ENCODE data around the gene AGPAT4. TPM values are rescaled to one million over a fixed set of nuclear protein-coding genes. Genes with fewer than 3 reads are reported as not detected.

AGPAT4 gene
- polyA plus RNA-seq, 1 donor (not counting 4 experiments of a cell fraction or from before 2014, with no cell fraction given), result 8.4 TPM

GRCh38 chr6:161151059-161151645 lies 122.7 kb downstream of the AGPAT4 start:
- no peaks in the 10 kb centered on the region for H3K4me1 ChIP-seq (ENCODE audit: control insufficient read depth, extremely low read depth, insufficient read depth, low read length)
- DNase-seq (ENCODE audit: low read depth, low spot score) (no peak), FAIRE-seq (no peak)
- H3K36me3 ChIP-seq (ENCODE audit: control insufficient read depth in 2 of 2, extremely low read depth in 1 of 2, insufficient read depth in 2 of 2, low read length in 2 of 2), result peaks cover 0 to 6% of the 10 kb centered on the region in 2 experiments
- no peaks in the 10 kb centered on the region for H3K27me3 ChIP-seq (ENCODE audit: control insufficient read depth, extremely low read depth, insufficient read depth, low read length)
- H3K4me2 ChIP-seq (ENCODE audit: control insufficient read depth, extremely low read depth, insufficient read depth, low read depth, low read length), result no peak overlapping the region
- H3K4me3 ChIP-seq (ENCODE audit: control insufficient read depth in 2 of 3, extremely low read depth in 1 of 3, insufficient read depth in 2 of 3, low read depth in 1 of 3, low read length in 3 of 3), result no peak overlapping the region
- no peaks in the 10 kb centered on the region for H3K9me1 ChIP-seq (ENCODE audit: control insufficient read depth, extremely low read depth, insufficient read depth, low read length)
- dilution Hi-C loops (cut with MboI; ENCODE audit: extremely low pct_ligation_motif_present, low sequenced_read_pairs), result no loop called here
- H4K20me1 ChIP-seq (ENCODE audit: control insufficient read depth, extremely low read depth, insufficient read depth, low read length), result no peaks in the 10 kb centered on the region
- no peak overlapping the region for H2AFZ ChIP-seq (ENCODE audit: control insufficient read depth, low read length)
- no peak overlapping the region for H3K27ac ChIP-seq (ENCODE audit: control insufficient read depth, insufficient read depth, low read length)
- no peak overlapping the region for H3K9ac ChIP-seq (ENCODE audit: control insufficient read depth, extremely low read depth, insufficient read depth, low read length)
- TF ChIP-seq CTCF (optimal IDR thresholded peaks at IDR 0.05 in 1 of 3, IDR thresholded peaks at IDR 0.05 in 1 of 3, conservative IDR thresholded peaks at IDR 0.05 in 1 of 3; ENCODE audit: extremely low read depth in 1 of 3, insufficient read depth in 2 of 3, low read length in 3 of 3) (no peak), EZH2 (IDR thresholded peaks at IDR 0.05; ENCODE audit: low read length) (no peak)
- H3K79me2 ChIP-seq (ENCODE audit: control insufficient read depth, insufficient read depth, low read length), result no peaks in the 10 kb centered on the region
- H3K9me3 ChIP-seq (ENCODE audit: control insufficient read depth, low read depth, low read length), result no peaks in the 10 kb centered on the region

- no peak overlapping the region for H3K4me2 ChIP-seq (ENCODE audit: control insufficient read depth, extremely low read depth, insufficient read depth, low read depth, low read length)
- dilution Hi-C loops (cut with MboI; ENCODE audit: extremely low pct_ligation_motif_present, low sequenced_read_pairs), result no loop called here
- H3K27ac ChIP-seq (ENCODE audit: control insufficient read depth, insufficient read depth, low read length), result no peak overlapping the region
- TF ChIP-seq CTCF (optimal IDR thresholded peaks at IDR 0.05 in 1 of 3, IDR thresholded peaks at IDR 0.05 in 1 of 3, conservative IDR thresholded peaks at IDR 0.05 in 1 of 3; ENCODE audit: extremely low read depth in 1 of 3, insufficient read depth in 2 of 3, low read length in 3 of 3), result no peak
- TF ChIP-seq EZH2 (IDR thresholded peaks at IDR 0.05; ENCODE audit: low read length), result no peak
- FAIRE-seq (no peak), DNase-seq (ENCODE audit: low read depth, low spot score) (no peak)
- H3K9me1 ChIP-seq (ENCODE audit: control insufficient read depth, extremely low read depth, insufficient read depth, low read length), result no peaks in the 10 kb centered on the region
- no peaks in the 10 kb centered on the region for H3K4me1 ChIP-seq (ENCODE audit: control insufficient read depth, extremely low read depth, insufficient read depth, low read length)
- H3K27me3 ChIP-seq (ENCODE audit: control insufficient read depth, extremely low read depth, insufficient read depth, low read length), result no peaks in the 10 kb centered on the region
- H3K4me3 ChIP-seq (ENCODE audit: control insufficient read depth in 2 of 3, extremely low read depth in 1 of 3, insufficient read depth in 2 of 3, low read depth in 1 of 3, low read length in 3 of 3), result no peak overlapping the region
- peaks cover 0 to 6% of the 10 kb centered on the region in 2 experiments for H3K36me3 ChIP-seq (ENCODE audit: control insufficient read depth in 2 of 2, extremely low read depth in 1 of 2, insufficient read depth in 2 of 2, low read length in 2 of 2)
- H4K20me1 ChIP-seq (ENCODE audit: control insufficient read depth, extremely low read depth, insufficient read depth, low read length), result no peaks in the 10 kb centered on the region
- no peak overlapping the region for H3K9ac ChIP-seq (ENCODE audit: control insufficient read depth, extremely low read depth, insufficient read depth, low read length)
- H3K9me3 ChIP-seq (ENCODE audit: control insufficient read depth, low read depth, low read length), result no peaks in the 10 kb centered on the region
- no peaks in the 10 kb centered on the region for H3K79me2 ChIP-seq (ENCODE audit: control insufficient read depth, insufficient read depth, low read length)
- H2AFZ ChIP-seq (ENCODE audit: control insufficient read depth, low read length), result no peak overlapping the region
Measured at GRCh38 chr6:161150566-161150965, 123.3 kb downstream of the AGPAT4 start.
